Liver (tissue), 9 donors: Measurements from ENCODE around the gene POLE3. TPM values are rescaled to one million over a fixed set of nuclear protein-coding genes. Genes with fewer than 3 reads are reported as not detected.
"Not testable (repeated sequence)": the region's sequence is repeated elsewhere in the genome, so short reads cannot be mapped to it uniquely, and the experiment has no call there.

Experiments used
- DNase-seq: peaks from one replicate; pipeline ENCODE4 v3.0.0-alpha.2; 2017; ENCODE audit warnings: low spot score
- H3K27ac ChIP-seq, 2 donors: one replicate each; pipeline ENCODE4 v1.7.0; 2013; ENCODE audit warnings: inconsistent platforms in 2 of 2, low read length in 2 of 2, control low read depth in 1 of 2, low read depth in 1 of 2, mild to moderate bottlenecking in 1 of 2
- H3K27me3 ChIP-seq, 4 donors: one replicate each; pipeline versions ENCODE4 v1.6.1 to v1.7.0; 2013; ENCODE audit warnings: low read length in 3 of 4, inconsistent platforms in 1 of 4, mild to moderate bottlenecking in 1 of 4, moderate library complexity in 1 of 4; ENCODE audit not compliant: control insufficient read depth in 4 of 4, insufficient read depth in 4 of 4
- H3K36me3 ChIP-seq, 4 donors: one replicate each; pipeline versions ENCODE4 v1.6.1 to v1.7.0; 2013; ENCODE audit warnings: low read length in 3 of 4, mild to moderate bottlenecking in 3 of 4, low read depth in 1 of 4, moderate library complexity in 1 of 4; ENCODE audit not compliant: control insufficient read depth in 4 of 4, insufficient read depth in 3 of 4
- H3K4me1 ChIP-seq, 4 donors: one replicate each; pipeline versions ENCODE4 v1.6.1 to v1.7.0; 2013; ENCODE audit warnings: low read length in 3 of 4, mild to moderate bottlenecking in 3 of 4, moderate library complexity in 1 of 4; ENCODE audit not compliant: control insufficient read depth in 4 of 4, insufficient read depth in 4 of 4
- H3K4me3 ChIP-seq, 3 donors: one replicate each; pipeline versions ENCODE4 v1.6.1 to v1.7.0; 2013; ENCODE audit warnings: low read length in 3 of 3, control low read depth in 1 of 3, low read depth in 1 of 3, mild to moderate bottlenecking in 1 of 3
- H3K9ac ChIP-seq, 2 donors: one replicate each; pipeline ENCODE4 v1.7.0; 2013; ENCODE audit warnings: low read length in 2 of 2, mild to moderate bottlenecking in 2 of 2, moderate library complexity in 2 of 2, control low read depth in 1 of 2, low read depth in 1 of 2
- H3K9me3 ChIP-seq, 4 donors: one replicate each; pipeline versions ENCODE4 v1.6.1 to v1.7.0; 2013; ENCODE audit warnings: low read length in 3 of 4; ENCODE audit not compliant: control insufficient read depth in 4 of 4
- EGR1 ChIP-seq, 2 donors: IDR thresholded peaks; 2 replicates each; pipeline ENCODE4 v1.6.1; 2016 to 2018; ENCODE audit warnings: antibody characterized with exemption in 2 of 2, low read depth in 2 of 2
- FOXA2 ChIP-seq: IDR thresholded peaks from 2 replicates; pipeline ENCODE4 v1.6.1; 2016; ENCODE audit warnings: antibody characterized with exemption
- GABPA ChIP-seq, 2 donors: IDR thresholded peaks in 1 of 2; conservative IDR thresholded peaks in 1 of 2; 2 replicates each; pipeline ENCODE4 v1.6.1; 2016; ENCODE audit warnings: antibody characterized with exemption in 2 of 2, mild to moderate bottlenecking in 1 of 2, moderate library complexity in 1 of 2
- HNF4A ChIP-seq, 2 donors: conservative IDR thresholded peaks; 2 replicates each; pipeline ENCODE4 v1.6.1; 2016; ENCODE audit warnings: antibody characterized with exemption in 2 of 2, mild to moderate bottlenecking in 2 of 2
- HNF4G ChIP-seq: IDR thresholded peaks from 2 replicates; pipeline ENCODE4 v1.6.1; 2016; ENCODE audit warnings: antibody characterized with exemption
- JUND ChIP-seq, 2 donors: IDR thresholded peaks; 2 replicates each; pipeline ENCODE4 v1.6.1; 2016; ENCODE audit warnings: antibody characterized with exemption in 2 of 2
- NR2F2 ChIP-seq: IDR thresholded peaks from 2 replicates; pipeline ENCODE4 v1.6.1; 2016; ENCODE audit warnings: antibody characterized with exemption
- RAD21 ChIP-seq, 2 donors: IDR thresholded peaks; 2 replicates each; pipeline ENCODE4 v1.6.1; 2016; ENCODE audit warnings: antibody characterized with exemption in 2 of 2, mild to moderate bottlenecking in 2 of 2
- RXRA ChIP-seq, 2 donors: IDR thresholded peaks; 2 replicates each; pipeline ENCODE4 v1.6.1; 2017 to 2018; ENCODE audit warnings: antibody characterized with exemption in 2 of 2, mild to moderate bottlenecking in 1 of 2
- SP1 ChIP-seq: IDR thresholded peaks from 2 replicates; pipeline ENCODE4 v1.6.1; 2018; ENCODE audit warnings: antibody characterized with exemption, mild to moderate bottlenecking
- TAF1 ChIP-seq: conservative IDR thresholded peaks from 2 replicates; pipeline ENCODE4 v1.6.1; 2016; ENCODE audit warnings: antibody characterized with exemption, mild to moderate bottlenecking
- YY1 ChIP-seq: IDR thresholded peaks from 2 replicates; pipeline ENCODE4 v1.6.1; 2016; ENCODE audit warnings: antibody characterized with exemption, mild to moderate bottlenecking
- whole genome bisulfite sequencing: extraction: QIAGEN DNeasy Blood & Tissue Kit; methylation state at CpG from one replicate; pipeline ENCODE4 v1.1.7; 2013; 5-methylcytosine and 5-hydroxymethylcytosine counted together
- polyA plus RNA-seq, 2 donors: library from polyadenylated mRNA; stranded (reverse) in 1 of 2; unstranded in 1 of 2; fragments of 200-250 nt in 1 of 2; fragments of >200 nt in 1 of 2; fragmentation: Nextera tagmentation in 1 of 2; extraction: Ambion mirVana in 1 of 2; gene quantifications; one replicate each; pipeline versions ENCODE4 v1.2.1 to v1.2.3, GENCODE V29; 2013 to 2015
- total RNA-seq, 2 donors: library from RNA; depleted of rRNA; stranded (reverse); fragments of >200 nt; gene quantifications; one replicate each; pipeline ENCODE4 v1.2.3, GENCODE V29; 2014
- TF ChIP-seq, protein P1 (sequence below): IDR thresholded peaks from 2 replicates; pipeline ENCODE4 v1.6.1; 2016; ENCODE audit warnings: antibody characterized with exemption
- TF ChIP-seq, protein P2 (sequence below): fragments of 150-350 bp; IDR thresholded peaks from 2 replicates; pipeline ENCODE4 v1.5.1; 2017; ENCODE audit warnings: improper control_type of control experiment, low read depth, low read length; ENCODE audit not compliant: missing input control
- TF ChIP-seq, protein P3 (sequence below): IDR thresholded peaks from 2 replicates; pipeline ENCODE4 v1.6.1; 2016; ENCODE audit warnings: antibody characterized with exemption, mild to moderate bottlenecking
- TF ChIP-seq, protein P4 (sequence below): IDR thresholded peaks from 2 replicates; pipeline ENCODE4 v1.6.1; 2016; ENCODE audit warnings: antibody characterized with exemption
- TF ChIP-seq, protein P5 (sequence below): IDR thresholded peaks from 2 replicates; pipeline ENCODE4 v1.6.1; 2016; ENCODE audit warnings: antibody characterized with exemption
- donor health status: healthy.
- donor health status: healthy.
- donor health status: healthy.
- donor health status: healthy.
- donor health status: healthy.

The POLE3 gene
- total and polyA plus RNA-seq, 4 donors: 15.7 to 27.5 (median 22.8) TPM

DNA sequence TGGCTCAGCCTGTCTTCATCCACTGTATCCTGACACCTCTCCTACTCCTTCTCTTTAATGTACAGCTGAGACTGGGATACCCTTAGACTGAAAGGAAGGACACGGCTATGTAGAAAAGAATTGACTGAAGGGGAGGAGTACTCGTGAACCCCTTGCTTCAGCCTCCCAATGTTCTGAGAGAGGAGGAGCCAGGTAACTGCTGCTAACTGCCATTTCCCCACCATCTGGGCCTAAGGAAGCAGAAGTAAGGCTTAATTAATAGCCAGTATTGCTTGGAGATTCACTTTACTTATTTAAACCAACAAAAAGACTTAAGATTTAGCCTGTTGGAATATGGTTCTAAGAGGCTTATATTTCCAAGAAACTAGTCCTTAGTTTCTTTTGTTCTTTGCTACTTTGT, 34.3 kb upstream of the POLE3 start (continued):
- TF ChIP-seq, protein P1, sequence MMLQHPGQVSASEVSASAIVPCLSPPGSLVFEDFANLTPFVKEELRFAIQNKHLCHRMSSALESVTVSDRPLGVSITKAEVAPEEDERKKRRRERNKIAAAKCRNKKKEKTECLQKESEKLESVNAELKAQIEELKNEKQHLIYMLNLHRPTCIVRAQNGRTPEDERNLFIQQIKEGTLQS: no peak
- TF ChIP-seq TAF1 (no peak), HNF4G (no peak), RXRA (IDR thresholded peaks at IDR 0.05) (no peak)

DNA sequence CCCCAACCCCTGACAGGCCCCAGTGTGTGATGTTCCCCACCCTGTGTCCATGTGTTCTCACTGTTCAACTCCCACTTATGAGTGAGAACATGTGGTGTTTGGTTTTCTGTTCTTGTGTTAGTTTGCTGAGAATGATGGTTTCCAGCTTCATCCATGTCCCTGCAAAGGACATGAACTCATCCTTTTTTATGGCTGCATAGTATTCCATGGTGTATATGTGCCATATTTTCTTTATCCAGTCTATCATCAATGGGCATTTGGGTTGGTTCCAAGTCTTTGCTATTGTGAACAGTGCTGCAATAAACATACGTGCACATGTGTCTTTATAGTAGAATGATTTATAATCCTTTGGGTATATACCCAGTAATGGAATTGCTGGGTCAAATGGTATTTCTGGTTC, 27.2 kb upstream of the POLE3 start:
- H3K27ac ChIP-seq, DNase-seq, H3K9ac ChIP-seq, H3K4me3 ChIP-seq, H3K9me3 ChIP-seq, H3K27me3 ChIP-seq, H3K36me3 ChIP-seq, H3K4me1 ChIP-seq: not testable (repeated sequence)
- WGBS: 94% methylated on average over 1 of the region's 1 CpG

DNA sequence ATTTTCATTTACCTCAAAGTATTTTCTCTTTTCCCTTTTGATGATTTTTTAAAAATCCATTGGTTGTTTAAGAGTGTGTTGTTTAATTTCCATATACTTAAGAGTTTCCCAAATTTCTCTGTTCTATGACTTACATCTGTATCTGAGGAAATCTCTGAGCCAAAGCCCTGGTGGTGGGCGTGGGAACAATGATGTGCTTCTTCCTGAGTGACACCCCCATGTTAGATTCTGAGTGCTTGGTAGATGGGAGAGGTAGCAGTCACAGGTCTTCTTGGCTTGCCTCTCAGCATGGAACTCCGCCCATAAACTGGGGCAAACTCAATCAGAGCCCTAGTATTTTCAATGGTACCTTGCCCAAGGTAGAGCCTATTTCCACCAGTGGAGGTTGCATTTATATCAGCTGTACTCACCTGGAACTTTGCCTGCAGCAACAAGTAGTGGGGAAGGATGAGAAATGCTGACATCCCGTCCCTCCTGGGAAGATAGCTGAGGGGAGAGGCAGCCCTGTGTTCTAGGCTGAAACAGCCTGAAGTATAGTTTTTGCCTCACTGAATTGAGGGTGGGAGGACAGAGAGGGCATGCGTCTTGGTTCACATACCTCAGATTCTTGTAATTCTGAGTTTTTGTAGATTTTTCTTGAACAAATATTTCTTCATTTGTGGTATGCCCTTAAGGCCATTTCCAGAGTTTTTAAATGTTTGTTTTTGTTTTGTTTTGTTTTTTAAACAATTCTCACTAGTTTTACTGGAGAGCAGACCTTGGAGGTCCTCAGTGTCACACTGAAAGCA, 26.4 kb upstream of the POLE3 start:
- no peak overlapping the region for H3K27ac ChIP-seq
- no peaks in the 10 kb centered on the region for H3K36me3 ChIP-seq
- WGBS: 91% methylated on average over 4 of the region's 4 CpGs
- no peaks in the 10 kb centered on the region for H3K9me3 ChIP-seq
- no peaks in the 10 kb centered on the region for H3K4me1 ChIP-seq
- H3K4me3 ChIP-seq: no peak overlapping the region
- no peak for TF ChIP-seq JUND (IDR thresholded peaks at IDR 0.05)
- no peak for TF ChIP-seq RXRA (IDR thresholded peaks at IDR 0.05)
- TF ChIP-seq, protein P1: no peak
- TF ChIP-seq, protein P2, sequence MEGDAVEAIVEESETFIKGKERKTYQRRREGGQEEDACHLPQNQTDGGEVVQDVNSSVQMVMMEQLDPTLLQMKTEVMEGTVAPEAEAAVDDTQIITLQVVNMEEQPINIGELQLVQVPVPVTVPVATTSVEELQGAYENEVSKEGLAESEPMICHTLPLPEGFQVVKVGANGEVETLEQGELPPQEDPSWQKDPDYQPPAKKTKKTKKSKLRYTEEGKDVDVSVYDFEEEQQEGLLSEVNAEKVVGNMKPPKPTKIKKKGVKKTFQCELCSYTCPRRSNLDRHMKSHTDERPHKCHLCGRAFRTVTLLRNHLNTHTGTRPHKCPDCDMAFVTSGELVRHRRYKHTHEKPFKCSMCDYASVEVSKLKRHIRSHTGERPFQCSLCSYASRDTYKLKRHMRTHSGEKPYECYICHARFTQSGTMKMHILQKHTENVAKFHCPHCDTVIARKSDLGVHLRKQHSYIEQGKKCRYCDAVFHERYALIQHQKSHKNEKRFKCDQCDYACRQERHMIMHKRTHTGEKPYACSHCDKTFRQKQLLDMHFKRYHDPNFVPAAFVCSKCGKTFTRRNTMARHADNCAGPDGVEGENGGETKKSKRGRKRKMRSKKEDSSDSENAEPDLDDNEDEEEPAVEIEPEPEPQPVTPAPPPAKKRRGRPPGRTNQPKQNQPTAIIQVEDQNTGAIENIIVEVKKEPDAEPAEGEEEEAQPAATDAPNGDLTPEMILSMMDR: no peak
- TF ChIP-seq, protein P3, sequence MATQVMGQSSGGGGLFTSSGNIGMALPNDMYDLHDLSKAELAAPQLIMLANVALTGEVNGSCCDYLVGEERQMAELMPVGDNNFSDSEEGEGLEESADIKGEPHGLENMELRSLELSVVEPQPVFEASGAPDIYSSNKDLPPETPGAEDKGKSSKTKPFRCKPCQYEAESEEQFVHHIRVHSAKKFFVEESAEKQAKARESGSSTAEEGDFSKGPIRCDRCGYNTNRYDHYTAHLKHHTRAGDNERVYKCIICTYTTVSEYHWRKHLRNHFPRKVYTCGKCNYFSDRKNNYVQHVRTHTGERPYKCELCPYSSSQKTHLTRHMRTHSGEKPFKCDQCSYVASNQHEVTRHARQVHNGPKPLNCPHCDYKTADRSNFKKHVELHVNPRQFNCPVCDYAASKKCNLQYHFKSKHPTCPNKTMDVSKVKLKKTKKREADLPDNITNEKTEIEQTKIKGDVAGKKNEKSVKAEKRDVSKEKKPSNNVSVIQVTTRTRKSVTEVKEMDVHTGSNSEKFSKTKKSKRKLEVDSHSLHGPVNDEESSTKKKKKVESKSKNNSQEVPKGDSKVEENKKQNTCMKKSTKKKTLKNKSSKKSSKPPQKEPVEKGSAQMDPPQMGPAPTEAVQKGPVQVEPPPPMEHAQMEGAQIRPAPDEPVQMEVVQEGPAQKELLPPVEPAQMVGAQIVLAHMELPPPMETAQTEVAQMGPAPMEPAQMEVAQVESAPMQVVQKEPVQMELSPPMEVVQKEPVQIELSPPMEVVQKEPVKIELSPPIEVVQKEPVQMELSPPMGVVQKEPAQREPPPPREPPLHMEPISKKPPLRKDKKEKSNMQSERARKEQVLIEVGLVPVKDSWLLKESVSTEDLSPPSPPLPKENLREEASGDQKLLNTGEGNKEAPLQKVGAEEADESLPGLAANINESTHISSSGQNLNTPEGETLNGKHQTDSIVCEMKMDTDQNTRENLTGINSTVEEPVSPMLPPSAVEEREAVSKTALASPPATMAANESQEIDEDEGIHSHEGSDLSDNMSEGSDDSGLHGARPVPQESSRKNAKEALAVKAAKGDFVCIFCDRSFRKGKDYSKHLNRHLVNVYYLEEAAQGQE: no peak
- TF ChIP-seq HNF4A (conservative IDR thresholded peaks at IDR 0.05): no peak
- H3K9ac ChIP-seq: no peak overlapping the region
- DNase-seq: no peak
- no peaks in the 10 kb centered on the region for H3K27me3 ChIP-seq

DNA sequence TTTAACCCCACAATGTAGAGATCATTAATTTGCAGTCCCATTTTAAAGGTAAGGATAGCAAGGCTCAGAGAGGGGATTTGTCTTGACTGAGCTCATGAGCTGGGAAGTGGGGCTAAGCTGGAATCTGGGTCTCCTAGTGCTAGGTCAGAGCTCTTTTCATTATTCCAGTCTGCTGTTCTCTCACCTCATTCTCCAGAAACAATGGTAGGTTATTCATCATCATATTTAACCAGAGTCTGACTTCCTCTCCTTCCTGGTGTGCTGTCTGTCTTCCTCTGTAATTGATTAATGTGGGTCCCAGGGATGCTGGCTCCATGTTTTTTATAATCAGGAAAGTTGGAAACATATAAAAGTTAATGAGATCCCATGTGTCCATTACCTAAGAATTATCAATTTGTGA, 20.7 kb upstream of the POLE3 start:
- H3K4me3 ChIP-seq: no peak overlapping the region
- H3K9ac ChIP-seq: no peak overlapping the region
- H3K4me1 ChIP-seq: no peaks in the 10 kb centered on the region
- no peaks in the 10 kb centered on the region for H3K36me3 ChIP-seq
- no peak for DNase-seq
- no peaks in the 10 kb centered on the region for H3K9me3 ChIP-seq
- no peaks in the 10 kb centered on the region for H3K27me3 ChIP-seq
- H3K27ac ChIP-seq: no peak overlapping the region
- TF ChIP-seq GABPA (IDR thresholded peaks at IDR 0.05 in 1 of 2, conservative IDR thresholded peaks at IDR 0.05 in 1 of 2): no peak
- no peak for TF ChIP-seq JUND (IDR thresholded peaks at IDR 0.05)
- TF ChIP-seq NR2F2: no peak
- TF ChIP-seq FOXA2: no peak
- TF ChIP-seq, protein P4, sequence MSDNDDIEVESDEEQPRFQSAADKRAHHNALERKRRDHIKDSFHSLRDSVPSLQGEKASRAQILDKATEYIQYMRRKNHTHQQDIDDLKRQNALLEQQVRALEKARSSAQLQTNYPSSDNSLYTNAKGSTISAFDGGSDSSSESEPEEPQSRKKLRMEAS: no peak
- TF ChIP-seq, protein P1: no peak
- TF ChIP-seq RAD21 (IDR thresholded peaks at IDR 0.05): no peak
- TF ChIP-seq HNF4A (conservative IDR thresholded peaks at IDR 0.05): no peak
- TF ChIP-seq RXRA (IDR thresholded peaks at IDR 0.05): no peak
- TF ChIP-seq, protein P5, sequence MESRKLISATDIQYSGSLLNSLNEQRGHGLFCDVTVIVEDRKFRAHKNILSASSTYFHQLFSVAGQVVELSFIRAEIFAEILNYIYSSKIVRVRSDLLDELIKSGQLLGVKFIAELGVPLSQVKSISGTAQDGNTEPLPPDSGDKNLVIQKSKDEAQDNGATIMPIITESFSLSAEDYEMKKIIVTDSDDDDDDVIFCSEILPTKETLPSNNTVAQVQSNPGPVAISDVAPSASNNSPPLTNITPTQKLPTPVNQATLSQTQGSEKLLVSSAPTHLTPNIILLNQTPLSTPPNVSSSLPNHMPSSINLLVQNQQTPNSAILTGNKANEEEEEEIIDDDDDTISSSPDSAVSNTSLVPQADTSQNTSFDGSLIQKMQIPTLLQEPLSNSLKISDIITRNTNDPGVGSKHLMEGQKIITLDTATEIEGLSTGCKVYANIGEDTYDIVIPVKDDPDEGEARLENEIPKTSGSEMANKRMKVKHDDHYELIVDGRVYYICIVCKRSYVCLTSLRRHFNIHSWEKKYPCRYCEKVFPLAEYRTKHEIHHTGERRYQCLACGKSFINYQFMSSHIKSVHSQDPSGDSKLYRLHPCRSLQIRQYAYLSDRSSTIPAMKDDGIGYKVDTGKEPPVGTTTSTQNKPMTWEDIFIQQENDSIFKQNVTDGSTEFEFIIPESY: no peak
- TF ChIP-seq HNF4G: no peak
- no peak for TF ChIP-seq SP1
- TF ChIP-seq YY1: no peak
- no peak for TF ChIP-seq EGR1 (IDR thresholded peaks at IDR 0.05; ENCODE audit: low read depth in 2 of 2)
- TF ChIP-seq TAF1: no peak
